ENCODE data around the gene ZBTB26.

GRCh38 chr9:122931226-122932121, at the start of gene ZBTB26:
- TF ChIP-seq, protein P1, sequence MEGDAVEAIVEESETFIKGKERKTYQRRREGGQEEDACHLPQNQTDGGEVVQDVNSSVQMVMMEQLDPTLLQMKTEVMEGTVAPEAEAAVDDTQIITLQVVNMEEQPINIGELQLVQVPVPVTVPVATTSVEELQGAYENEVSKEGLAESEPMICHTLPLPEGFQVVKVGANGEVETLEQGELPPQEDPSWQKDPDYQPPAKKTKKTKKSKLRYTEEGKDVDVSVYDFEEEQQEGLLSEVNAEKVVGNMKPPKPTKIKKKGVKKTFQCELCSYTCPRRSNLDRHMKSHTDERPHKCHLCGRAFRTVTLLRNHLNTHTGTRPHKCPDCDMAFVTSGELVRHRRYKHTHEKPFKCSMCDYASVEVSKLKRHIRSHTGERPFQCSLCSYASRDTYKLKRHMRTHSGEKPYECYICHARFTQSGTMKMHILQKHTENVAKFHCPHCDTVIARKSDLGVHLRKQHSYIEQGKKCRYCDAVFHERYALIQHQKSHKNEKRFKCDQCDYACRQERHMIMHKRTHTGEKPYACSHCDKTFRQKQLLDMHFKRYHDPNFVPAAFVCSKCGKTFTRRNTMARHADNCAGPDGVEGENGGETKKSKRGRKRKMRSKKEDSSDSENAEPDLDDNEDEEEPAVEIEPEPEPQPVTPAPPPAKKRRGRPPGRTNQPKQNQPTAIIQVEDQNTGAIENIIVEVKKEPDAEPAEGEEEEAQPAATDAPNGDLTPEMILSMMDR (IDR thresholded peaks at IDR 0.05): no peak
- peak in 2 of 3 donors; percentile 8 for TF ChIP-seq POLR2AphosphoS5 (IDR thresholded peaks at IDR 0.05)
- TF ChIP-seq POLR2A (IDR thresholded peaks at IDR 0.05): no peak

Data from suprapubic skin (tissue), 4 donors.